HG02884 (cell line): Measurements from ENCODE around the gene MTMR1.

Experiments used
- ATAC-seq: cut with Tn5 transposase; IDR thresholded peaks from one replicate; pipeline ENCODE4 v1.9.1; 2021; ENCODE audit warnings: mild to moderate bottlenecking, moderate library complexity; ENCODE audit not compliant: unreplicated experiment

Gene MTMR1

DNA sequence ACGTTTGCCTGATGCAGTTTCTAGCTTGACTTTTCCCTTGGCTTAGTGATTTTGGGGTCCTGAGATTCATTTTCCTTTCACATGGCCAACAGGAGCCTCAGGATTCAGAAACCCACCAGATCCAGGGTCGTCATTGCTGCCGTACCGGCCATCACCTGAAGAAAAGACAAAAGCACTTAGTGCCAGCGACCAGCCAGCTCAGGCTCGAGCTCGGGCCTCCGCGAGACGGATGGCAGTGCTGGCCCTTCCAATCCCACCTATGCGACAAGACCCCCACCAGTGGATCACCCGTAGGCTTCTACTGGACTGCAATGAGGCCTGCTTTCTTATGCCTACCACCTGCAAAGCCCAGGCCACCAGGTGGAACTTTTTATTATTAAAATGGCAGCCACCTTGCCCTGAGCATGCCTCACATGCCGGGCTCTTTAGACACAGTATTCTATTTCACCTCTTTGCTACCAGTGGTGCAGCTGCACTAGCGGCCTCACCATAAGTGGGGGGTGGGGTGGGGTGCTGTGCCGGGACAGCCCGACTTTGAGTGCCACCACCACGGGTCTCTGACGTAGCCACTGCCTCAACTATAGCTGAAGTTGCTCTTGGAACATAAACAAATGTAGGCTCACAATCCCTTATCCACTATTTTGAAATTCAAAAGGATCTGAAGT, 84.3 kb downstream of the MTMR1 start:
- ATAC-seq, result no peak

DNA sequence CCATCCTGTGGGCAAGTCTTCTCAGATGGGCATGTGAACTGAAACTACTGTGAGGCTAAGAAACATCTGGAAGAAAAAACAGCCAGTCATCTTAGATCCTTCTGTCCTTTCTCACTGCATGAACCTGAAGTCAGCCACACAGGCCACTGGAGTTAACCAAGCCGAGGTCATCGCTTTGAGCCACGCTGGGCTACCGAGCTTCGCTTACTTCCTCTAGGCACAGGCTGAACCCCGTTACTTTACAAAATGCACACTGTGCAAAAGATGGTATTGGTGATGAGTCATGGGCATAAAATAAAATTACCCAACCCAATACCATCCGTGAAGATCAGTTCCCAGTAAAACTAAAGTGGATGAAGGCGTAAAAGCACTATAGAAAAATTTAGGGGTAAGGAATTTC, 86.2 kb downstream of the MTMR1 start:
- ATAC-seq, result no peak

DNA sequence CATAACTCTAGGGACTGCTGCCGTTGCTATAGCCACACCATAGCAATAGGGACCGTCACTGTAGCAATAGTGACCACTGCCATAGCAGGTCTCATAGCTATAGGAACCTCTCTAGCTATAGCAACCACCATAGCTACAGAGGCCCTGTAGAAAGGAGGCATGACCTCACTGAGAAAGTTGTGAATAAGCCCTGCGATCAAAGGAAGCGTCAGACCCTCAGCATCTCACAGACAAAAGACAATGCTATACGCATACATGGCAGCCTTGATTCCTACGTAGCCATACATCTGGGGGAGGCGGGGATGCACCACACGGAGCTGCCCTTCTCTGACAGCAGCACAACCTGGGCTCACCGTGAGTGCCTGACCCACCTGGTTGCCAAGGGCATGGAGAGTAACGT, 88.5 kb downstream of the MTMR1 start:
- no peak for ATAC-seq

DNA sequence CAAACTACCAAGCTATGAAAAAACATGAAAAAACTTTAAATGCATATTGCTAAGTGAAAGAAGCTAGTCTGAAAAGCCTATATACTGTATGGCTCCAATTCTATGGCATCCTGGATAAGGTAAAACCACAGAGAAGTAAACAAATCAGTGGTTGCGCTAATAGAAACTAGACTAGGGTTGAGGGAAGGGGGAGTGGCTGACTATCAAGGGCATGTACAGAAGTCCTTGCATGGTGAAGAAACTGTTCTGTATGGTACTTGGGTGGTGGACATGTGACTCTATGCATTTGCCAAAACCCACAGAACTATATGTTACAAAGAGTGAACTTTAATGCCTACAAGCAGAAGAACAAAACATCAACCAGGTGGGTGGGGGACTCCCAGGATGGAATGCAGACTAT, 96.8 kb downstream of the MTMR1 start:
- no peak for ATAC-seq

DNA sequence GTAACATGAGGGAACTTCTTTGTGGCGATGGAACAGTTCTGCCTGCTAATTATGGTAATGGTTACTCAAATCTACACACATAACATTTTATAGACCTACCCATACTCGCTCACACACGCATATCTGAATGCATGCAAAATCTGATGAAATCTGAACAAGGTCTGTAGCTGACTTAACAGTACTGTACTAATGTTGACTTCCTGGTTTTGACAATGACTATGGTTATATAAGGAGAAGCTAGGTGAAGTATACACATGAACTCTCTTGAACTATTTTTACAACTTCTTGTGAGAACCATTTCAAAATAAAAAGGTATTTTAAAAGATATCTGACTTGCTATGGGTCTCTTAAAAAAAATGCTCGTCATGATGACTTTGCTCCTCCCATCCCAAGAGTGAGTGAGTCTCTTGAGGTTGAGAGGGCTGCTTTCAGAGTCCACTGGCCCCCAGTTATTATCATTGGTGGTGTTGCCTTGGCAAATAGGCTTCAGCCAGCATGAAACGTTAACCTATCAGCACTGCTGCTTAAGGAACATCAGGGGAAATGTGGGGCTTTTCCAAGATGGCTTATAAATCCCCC, 99.8 kb downstream of the MTMR1 start:
- no peak for ATAC-seq

DNA sequence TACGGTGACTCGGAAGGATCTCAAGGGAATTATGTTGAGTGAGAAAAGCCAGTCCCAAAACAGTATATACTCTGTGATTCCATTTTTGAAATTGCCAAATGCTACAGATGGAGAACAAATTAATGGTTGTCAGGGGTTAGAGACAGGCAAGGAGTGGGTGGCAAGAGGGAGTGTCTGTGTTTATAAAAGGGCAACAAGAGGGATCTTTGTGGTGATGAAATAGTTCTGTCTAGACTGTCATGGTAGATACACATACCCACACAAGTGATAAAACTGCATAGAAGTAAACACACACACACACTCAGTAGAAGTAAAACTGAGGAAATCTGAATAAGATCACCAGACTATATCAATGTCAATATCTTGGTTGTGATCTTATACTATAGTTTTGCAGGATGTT, 112.5 kb downstream of the MTMR1 start:
- ATAC-seq, result no peak

DNA sequence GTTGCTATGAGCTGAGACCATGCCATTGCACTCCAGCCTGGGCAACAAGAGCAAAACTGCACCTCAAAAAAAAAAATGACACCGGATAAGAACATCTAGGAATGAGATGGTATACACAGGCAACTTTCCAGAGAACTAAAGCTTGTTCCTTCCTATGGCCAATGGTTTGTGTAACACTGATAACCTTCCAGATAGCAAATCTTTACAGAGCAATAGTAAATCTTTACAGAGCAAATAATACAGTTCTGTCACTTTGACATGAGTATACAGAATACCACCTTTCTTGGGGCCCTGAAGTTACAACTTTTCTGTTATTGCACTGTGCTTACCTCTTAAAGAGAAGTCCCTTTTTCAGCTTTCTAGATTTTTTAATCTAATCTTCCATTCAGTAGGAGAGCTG, 113.6 kb downstream of the MTMR1 start:
- ATAC-seq, result no peak

DNA sequence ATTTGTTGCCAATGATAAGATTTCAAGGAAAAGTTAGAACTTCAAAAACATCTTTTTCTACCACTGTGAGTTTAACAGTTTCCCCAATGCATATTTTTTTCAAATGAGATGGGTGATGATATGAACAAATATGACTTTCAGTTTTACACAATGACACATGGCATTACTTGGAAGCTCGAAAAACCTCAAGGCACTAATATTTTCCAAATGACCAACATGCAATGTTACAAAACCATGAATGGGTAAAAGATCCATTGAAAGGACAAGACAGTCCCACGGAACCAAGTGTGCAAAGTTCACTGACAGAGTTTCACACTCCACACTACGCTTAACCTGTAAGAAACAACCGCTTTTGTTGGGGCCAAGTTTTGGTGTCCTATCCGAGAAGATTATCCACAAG, 120.7 kb downstream of the MTMR1 start:
- no peak for ATAC-seq
